Measurements from ENCODE around the gene DCAKD.
A peak's percentile ranks its signal among the peaks of the same experiment; 100 is the strongest.

Gene DCAKD

GRCh38 chr17:45022288-45022648 is 29.2 kb downstream of the DCAKD start:
- DNase-seq, result no peak
- Mint-ChIP-seq H3K9me3 (no peaks in the 10 kb centered on the region), H3K27ac (no peak overlapping the region), H3K4me3 (no peak overlapping the region), H3K27me3 (peaks cover 43% of the 10 kb centered on the region), H3K4me1 (peaks cover 41% of the 10 kb centered on the region)
- no peak for ATAC-seq

DNA sequence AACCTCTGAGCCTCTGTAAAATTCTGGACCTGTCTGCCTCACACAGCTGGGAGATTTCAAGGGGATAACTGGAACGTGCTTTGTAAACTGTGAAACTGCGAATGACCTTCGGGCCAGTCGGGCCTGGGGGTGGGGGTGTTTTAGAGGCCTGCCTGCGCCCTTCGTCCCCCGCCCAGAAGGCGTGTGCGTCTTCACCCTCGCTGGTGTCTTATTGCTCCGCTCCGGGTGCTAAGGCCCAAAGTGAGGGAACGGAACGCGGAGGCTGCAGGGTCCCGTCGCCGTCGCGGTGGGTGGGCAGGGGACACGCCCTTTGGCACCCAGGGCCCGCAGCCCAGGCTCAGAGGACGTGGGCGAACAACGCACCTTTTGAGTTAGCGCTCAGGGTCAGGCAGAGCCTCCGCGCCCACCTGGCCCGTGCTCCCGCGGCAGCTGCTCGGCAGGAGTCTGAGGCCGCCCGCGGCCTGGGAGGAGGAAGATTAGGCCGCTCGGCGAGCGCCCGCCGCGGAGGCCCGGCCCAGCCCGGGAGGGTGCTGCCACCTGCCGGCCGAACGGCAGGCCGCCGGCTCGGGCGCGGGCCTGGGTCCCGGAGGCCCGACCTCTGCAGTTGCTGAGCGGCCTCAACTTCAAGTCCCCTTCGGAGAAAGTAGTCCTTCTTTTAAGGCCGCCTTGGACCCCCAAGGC is 29.7 kb downstream of the DCAKD start:
- Mint-ChIP-seq H3K27me3 (peaks cover 46% of the 10 kb centered on the region), H3K9me3 (no peaks in the 10 kb centered on the region), H3K4me3 (peak overlapping the region; percentile 11 to 34), H3K4me1 (peaks cover 41% of the 10 kb centered on the region), H3K27ac (no peak overlapping the region)
- DNase-seq, result peak; percentile 62 to 75
- peak; percentile 77 for ATAC-seq

DNA sequence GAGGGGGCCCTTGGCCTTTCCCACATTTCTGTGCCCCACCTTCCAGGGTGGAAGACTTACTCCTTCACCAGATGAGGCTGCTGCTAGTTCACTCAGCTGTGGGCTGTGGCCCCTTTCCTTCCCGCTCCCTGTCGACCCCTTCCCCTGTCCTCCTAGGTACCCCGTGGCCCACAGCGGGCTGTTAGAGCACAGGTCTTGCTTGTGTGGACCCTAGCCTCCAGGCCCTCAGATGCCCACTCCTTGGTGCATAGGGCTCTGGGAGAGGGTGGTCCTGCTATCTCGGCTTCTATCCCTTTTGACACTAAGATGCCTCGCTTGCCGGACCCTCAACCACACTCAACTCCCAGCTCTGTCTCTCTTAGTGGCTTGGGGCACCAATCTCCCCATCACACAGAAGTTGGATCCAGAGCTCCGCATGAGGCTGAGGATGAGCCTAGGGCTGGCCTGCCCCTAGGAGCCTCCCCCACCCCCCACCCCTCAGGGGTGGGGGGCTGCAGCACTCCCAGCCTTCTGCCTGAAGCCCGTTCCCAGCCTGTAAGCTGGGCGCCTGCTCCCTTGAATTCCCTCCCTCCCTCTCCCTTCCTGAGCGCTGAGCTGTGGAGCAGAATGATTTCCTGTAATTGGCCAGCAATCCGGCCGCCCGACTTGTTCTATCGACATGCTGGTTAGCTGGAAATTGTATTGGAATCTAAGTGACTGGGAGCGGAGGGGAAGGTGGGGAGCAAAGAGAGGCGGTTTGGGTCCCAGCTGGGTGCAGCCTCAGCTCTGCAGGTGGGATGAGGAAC is 30.9 kb downstream of the DCAKD start:
- Mint-ChIP-seq H3K4me1 (peaks cover 41% of the 10 kb centered on the region), H3K27ac (no peak overlapping the region), H3K4me3 (no peak overlapping the region), H3K27me3 (peaks cover 56% of the 10 kb centered on the region), H3K9me3 (no peaks in the 10 kb centered on the region)
- ATAC-seq (no peak), DNase-seq (peak in 1 of 2 donors; percentile 9)

- H3K9me3 Mint-ChIP-seq, result no peaks in the 10 kb centered on the region
- peaks cover 41% of the 10 kb centered on the region for H3K4me1 Mint-ChIP-seq
Observed at GRCh38 chr17:45018848-45019711, 32.4 kb downstream of the DCAKD start.

DNA sequence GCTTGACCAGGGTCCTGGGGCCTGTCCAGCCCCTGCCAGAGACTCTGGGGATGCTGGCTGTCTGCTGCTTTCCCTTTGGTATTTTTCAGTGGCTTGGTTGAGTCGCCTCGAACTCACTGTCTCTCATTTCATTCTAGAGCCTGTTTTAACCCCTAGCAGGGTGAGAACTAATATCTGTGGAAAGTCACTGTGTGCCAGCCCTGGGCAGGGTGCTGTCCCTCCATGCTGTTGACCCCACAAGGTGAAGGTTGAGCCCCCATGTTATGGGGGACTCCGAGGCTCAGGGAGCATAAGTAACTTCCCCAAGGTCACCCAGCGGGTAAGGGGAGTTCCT is 33.0 kb downstream of the DCAKD start:
- H3K9me3 Mint-ChIP-seq, result no peaks in the 10 kb centered on the region
- peaks cover 56% of the 10 kb centered on the region for H3K27me3 Mint-ChIP-seq
- DNase-seq (no peak), ATAC-seq (no peak)
- H3K4me3 Mint-ChIP-seq, result peak overlapping the region; percentile 97
- peak overlapping the region; percentile 95 to 96 for H3K27ac Mint-ChIP-seq
- peaks cover 41% of the 10 kb centered on the region for H3K4me1 Mint-ChIP-seq

More at GRCh38 chr17:45018848-45019711, 32.4 kb downstream of the DCAKD start:
- Mint-ChIP-seq H3K4me3 (peak overlapping the region; percentile 97), H3K27me3 (peaks cover 56% of the 10 kb centered on the region), H3K27ac (peak overlapping the region; percentile 95 to 96)
- ATAC-seq, result peak; percentile 74
- DNase-seq, result peak; percentile 39 to 44

DNA sequence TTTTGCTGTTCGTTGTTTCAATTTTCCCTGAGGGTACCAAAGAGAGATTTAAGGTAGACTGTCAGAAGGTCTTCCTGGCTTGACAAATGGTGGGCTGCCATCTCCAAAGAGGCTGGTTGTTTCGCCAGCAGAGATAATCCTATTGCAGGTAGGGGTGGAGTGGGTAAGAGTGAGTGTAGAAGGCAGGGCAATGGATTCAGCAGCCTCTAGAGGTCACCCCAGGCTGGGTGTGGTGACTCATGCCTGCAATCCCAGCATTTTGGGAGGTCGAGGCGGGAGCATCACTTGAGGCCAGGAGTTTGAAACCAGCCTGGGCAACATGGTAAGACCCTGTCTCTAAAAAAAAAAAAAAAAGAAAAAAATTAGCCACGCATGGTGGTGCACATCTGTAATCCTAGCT is 34.6 kb downstream of the DCAKD start:
- no peak overlapping the region for H3K27ac Mint-ChIP-seq
- ATAC-seq, result no peak
- peaks cover 56% of the 10 kb centered on the region for H3K27me3 Mint-ChIP-seq
- H3K9me3 Mint-ChIP-seq, result no peaks in the 10 kb centered on the region
- H3K4me1 Mint-ChIP-seq, result peaks cover 35% of the 10 kb centered on the region
- no peak overlapping the region for H3K4me3 Mint-ChIP-seq
- DNase-seq, result no peak

- Mint-ChIP-seq H3K4me3 (no peak overlapping the region), H3K27me3 (peaks cover 50% of the 10 kb centered on the region), H3K4me1 (peaks cover 29% of the 10 kb centered on the region), H3K9me3 (no peaks in the 10 kb centered on the region), H3K27ac (peak overlapping the region in 1 of 2 donors; percentile 2)
- DNase-seq (no peak), ATAC-seq (no peak)
Observed at GRCh38 chr17:45016237-45016636, 35.2 kb downstream of the DCAKD start.

DNA sequence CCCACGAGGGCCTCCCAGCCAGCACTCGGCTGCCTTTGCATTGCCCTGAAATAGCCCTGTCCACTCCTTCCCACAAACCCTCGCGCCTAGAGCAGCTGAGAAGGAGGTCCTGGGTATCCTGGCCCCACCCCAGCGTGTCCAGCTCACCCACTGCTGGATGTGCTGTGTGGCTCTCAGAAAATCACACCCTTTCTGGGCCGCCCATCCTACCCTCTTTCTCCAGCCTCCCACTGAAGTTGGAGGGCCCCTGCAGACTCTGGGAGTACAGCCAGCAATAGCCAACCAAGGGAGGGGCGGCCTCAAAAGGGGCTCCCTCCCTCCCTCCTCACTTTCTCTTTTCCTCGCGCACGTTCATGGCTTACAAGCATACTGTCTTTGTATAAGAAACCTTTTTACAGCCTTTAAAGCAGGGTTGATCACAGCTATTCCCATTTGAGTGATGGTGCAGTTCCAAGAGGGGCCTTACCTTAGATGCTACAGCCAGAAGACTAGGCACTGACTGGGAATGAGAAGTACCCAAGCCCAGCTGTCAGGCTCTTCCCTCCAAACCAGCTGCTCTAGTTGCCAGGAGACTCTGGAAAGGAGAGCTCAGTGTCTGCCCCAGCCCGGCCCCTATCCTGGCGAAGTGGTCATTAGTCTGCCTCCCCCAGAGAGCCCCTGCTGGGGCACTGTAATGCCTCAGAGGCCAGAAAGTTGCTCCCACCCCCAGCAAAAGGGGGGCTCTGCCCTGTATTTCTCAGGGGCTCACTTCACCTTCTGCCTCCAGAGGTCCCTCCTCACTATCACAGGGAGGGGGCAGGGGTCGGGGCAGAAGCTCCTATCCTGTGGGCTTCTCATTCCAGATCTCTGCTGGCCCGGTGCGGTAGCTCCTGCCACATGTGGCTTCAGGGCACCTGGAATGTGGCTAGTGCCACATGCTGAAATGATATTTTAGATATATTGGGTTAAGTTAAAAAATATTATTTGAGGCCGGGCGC is 38.1 kb downstream of the DCAKD start:
- DNase-seq (no peak), ATAC-seq (no peak)
- Mint-ChIP-seq H3K4me3 (no peak overlapping the region), H3K4me1 (peaks cover 3% of the 10 kb centered on the region), H3K9me3 (no peaks in the 10 kb centered on the region), H3K27me3 (peaks cover 32% of the 10 kb centered on the region), H3K27ac (peak overlapping the region in 1 of 2 donors; percentile 67)

DNA sequence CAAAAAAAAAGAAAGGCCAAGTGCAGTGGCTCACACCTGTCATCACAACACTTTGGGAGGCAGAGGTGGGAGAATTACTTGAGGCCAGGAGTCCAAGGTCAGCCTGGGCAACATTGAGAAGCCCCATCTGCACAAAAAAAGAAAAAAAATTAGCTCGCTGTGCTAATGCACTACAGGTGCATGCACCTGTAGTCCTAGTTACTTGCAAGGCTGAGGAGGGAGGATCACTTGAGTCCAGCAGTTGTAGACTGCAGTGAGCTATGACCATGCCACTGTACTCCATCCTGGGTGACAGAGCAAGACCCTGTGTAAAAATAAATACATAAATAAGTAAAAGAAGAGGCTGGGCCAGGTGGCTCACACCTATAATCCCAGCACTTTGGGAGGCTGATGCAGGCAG is 39.7 kb downstream of the DCAKD start:
- H3K4me3 Mint-ChIP-seq, result no peak overlapping the region
- DNase-seq, result no peak
- H3K4me1 Mint-ChIP-seq, result no peaks in the 10 kb centered on the region
- H3K27ac Mint-ChIP-seq, result peak overlapping the region in 1 of 2 donors; percentile 36
- no peak for ATAC-seq
- H3K27me3 Mint-ChIP-seq, result peaks cover 36% of the 10 kb centered on the region
- H3K9me3 Mint-ChIP-seq, result no peaks in the 10 kb centered on the region

DNA sequence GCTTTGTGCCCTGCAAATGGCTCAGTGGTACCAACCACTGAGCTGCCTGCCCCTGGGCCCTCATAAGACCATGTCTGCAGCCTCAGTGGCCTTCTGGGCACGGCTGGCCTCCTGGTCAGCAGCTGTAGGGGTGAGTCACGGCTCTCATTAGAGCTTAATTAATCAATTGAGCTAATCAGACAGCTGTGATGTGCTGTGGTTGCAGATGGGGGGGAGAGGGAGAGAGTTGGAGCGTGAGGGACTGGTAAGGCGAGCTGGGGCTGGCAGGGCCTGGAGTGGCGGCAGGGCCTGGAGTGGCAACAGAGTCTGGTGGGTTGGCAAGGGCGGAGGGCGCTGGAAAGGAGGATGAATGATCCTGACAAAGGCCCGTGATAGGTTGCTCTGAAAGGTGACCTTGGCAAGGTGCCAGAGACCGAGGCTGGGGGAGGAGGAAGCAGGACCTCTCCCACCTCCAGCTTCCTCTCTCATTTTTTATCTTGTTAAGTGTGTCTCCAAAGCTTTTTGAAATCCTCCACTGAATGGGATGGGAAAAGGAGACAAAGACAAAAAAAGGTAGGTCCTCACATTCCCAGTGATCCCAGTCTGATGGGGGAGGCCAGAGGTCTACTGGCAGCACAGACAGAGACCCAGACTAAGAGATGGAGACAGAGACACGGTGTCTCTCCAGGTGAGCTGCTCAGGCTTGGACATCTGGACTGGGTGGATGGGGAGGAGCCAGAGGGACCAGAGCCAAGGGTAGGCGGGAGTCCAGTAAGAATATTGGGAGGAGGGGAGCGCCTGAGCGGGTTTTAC is 41.6 kb downstream of the DCAKD start:
- no peaks in the 10 kb centered on the region for H3K4me1 Mint-ChIP-seq
- DNase-seq (no peak), ATAC-seq (no peak)
- H3K9me3 Mint-ChIP-seq, result no peaks in the 10 kb centered on the region
- peaks cover 26% of the 10 kb centered on the region for H3K27me3 Mint-ChIP-seq
- H3K27ac Mint-ChIP-seq, result peak overlapping the region in 1 of 2 donors; percentile 76
- no peak overlapping the region for H3K4me3 Mint-ChIP-seq

- DNase-seq, result no peak
- Mint-ChIP-seq H3K27me3 (peaks cover 26% of the 10 kb centered on the region), H3K4me1 (no peaks in the 10 kb centered on the region), H3K27ac (no peak overlapping the region), H3K4me3 (no peak overlapping the region), H3K9me3 (no peaks in the 10 kb centered on the region)
- ATAC-seq, result no peak
Observed at GRCh38 chr17:45008216-45008615, 43.2 kb downstream of the DCAKD start.

DNA sequence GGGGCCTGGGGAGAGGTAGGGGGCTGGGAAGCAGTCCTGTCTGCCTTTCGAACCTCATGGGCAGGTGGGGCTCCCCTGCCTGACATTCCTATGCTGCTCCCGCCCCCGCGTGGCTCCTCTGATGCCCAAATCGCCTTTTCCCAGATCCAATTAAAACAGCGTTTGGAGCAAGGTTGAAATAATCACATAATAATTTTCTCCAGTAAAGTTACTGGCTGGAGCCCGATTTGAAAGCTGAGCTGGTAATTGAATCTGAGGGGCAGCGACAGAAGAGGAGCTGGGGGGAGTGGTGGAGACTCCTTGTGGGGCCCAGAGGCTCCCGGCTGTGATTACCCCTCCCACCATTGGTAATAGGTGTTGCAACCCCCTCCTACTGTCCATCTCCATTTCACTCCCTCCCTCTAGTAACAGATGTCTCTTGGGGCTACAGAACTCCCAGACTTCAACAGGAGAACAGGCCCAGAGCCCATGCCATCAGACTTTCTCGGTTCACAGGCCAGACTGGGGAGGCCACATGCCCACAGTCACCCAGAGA is 44.4 kb downstream of the DCAKD start:
- DNase-seq, result no peak
- peaks cover 26% of the 10 kb centered on the region for H3K27me3 Mint-ChIP-seq

GRCh38 chr17:45005700-45006099 is 45.7 kb downstream of the DCAKD start:
- Mint-ChIP-seq H3K9me3 (no peaks in the 10 kb centered on the region), H3K4me3 (no peak overlapping the region), H3K4me1 (no peaks in the 10 kb centered on the region), H3K27me3 (peaks cover 26% of the 10 kb centered on the region), H3K27ac (peak overlapping the region in 1 of 2 donors; percentile 54)
- ATAC-seq (no peak), DNase-seq (no peak)

More for the DNA sequence above, 44.4 kb downstream of the DCAKD start:
- Mint-ChIP-seq H3K27ac (no peak overlapping the region), H3K4me1 (no peaks in the 10 kb centered on the region), H3K9me3 (no peaks in the 10 kb centered on the region), H3K4me3 (no peak overlapping the region)
- ATAC-seq, result no peak

DNA sequence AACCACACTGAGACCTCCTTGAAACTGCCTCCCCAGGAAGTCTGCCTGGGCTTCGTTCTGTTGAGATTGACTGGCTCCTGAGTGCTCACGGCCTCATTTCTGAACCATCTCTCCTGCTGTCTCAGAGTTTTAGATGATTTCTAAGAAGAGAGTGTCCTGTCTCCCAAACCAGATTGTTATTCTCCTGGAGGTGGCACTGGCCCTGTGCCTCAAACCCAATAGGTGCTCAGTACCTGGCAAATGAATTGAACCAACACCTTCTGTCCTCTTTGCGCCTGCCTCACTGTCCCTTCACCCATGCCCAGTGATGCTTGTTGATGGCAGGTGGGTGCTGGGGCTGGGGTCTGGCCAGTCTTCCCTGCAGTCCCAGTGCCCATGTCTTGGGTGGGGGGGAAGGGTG is 47.0 kb downstream of the DCAKD start:
- peaks cover 19% of the 10 kb centered on the region for H3K27me3 Mint-ChIP-seq
- no peak overlapping the region for H3K27ac Mint-ChIP-seq
- no peaks in the 10 kb centered on the region for H3K4me1 Mint-ChIP-seq
- H3K9me3 Mint-ChIP-seq, result no peaks in the 10 kb centered on the region
- DNase-seq (no peak), ATAC-seq (no peak)
- H3K4me3 Mint-ChIP-seq, result no peak overlapping the region
